Sigmoid colon (tissue), 4 donors: ENCODE results near the gene APCS.

Experiments
- POLR2A ChIP-seq, 2 donors: fragments of 450-650 bp; IDR thresholded peaks; one replicate each; pipeline ENCODE4 v1.6.1; 2016; ENCODE audit warnings: antibody characterized with exemption in 2 of 2, mild to moderate bottlenecking in 2 of 2, moderate library complexity in 2 of 2
- POLR2AphosphoS5 ChIP-seq, 4 donors: sonication (generic); formaldehyde crosslinking; IDR thresholded peaks; one replicate each; pipeline ENCODE4 v1.6.1; 2017; ENCODE audit warnings: antibody characterized with exemption in 4 of 4
- TF ChIP-seq, protein P1 (sequence below), 4 experiments: fragments of 450-650 bp in 3 of 4; fragments of 200-600 bp in 1 of 4; IDR thresholded peaks; one replicate each; pipeline ENCODE4 v1.5.1; 2016 to 2019; ENCODE audit warnings: antibody characterized with exemption in 4 of 4, mild to moderate bottlenecking in 3 of 4, moderate library complexity in 2 of 4

DNA sequence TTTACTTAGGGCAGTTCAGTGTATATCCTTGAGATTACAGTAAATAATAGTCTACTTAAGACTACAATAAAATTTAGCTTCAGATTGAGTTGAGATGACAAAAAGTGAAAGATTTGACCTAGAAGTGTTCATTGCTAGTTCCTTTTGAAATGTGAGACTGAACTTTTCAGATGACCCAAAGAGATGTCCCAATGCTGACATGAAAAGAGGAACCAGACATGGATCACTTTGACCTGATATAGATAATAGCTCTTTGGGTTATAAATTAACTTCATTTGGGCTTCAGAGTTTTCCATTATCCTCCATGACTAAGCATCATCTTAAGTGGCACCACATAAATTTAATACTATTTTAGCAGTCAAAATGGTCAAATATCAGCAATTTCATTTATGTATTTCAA is 26.1 kb upstream of the APCS start:
- TF ChIP-seq, protein P1, sequence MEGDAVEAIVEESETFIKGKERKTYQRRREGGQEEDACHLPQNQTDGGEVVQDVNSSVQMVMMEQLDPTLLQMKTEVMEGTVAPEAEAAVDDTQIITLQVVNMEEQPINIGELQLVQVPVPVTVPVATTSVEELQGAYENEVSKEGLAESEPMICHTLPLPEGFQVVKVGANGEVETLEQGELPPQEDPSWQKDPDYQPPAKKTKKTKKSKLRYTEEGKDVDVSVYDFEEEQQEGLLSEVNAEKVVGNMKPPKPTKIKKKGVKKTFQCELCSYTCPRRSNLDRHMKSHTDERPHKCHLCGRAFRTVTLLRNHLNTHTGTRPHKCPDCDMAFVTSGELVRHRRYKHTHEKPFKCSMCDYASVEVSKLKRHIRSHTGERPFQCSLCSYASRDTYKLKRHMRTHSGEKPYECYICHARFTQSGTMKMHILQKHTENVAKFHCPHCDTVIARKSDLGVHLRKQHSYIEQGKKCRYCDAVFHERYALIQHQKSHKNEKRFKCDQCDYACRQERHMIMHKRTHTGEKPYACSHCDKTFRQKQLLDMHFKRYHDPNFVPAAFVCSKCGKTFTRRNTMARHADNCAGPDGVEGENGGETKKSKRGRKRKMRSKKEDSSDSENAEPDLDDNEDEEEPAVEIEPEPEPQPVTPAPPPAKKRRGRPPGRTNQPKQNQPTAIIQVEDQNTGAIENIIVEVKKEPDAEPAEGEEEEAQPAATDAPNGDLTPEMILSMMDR (IDR thresholded peaks at IDR 0.05) = no peak
- TF ChIP-seq POLR2A (IDR thresholded peaks at IDR 0.05) = no peak
- no peak for TF ChIP-seq POLR2AphosphoS5 (IDR thresholded peaks at IDR 0.05)
